ENCODE results near the gene APOBEC4. TPM values are rescaled to one million over a fixed set of nuclear protein-coding genes. Genes with fewer than 3 reads are reported as not detected.
A peak's percentile ranks its signal among the peaks of the same experiment; 100 is the strongest.

APOBEC4 gene
- polyA plus RNA-seq, 1 experiment = not detected

DNA sequence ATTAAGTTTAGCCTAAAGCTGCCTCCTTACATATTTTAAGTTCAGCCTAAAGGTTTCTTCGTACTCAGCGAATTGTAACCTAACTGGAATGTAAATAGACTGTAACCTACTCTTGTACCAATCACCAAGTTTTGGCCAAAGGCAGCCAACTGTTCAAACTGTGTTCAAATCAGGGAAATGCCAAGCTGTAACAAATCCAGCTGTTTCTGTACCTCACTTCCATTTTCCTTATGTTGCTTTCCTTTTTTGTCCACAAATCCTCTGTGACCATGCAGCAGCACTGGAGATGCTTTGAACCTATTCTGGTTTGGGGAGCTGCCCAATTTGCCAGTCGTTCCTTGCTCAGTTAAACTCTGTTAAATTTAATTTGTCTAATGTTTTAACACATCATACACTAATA lies 3.2 kb upstream of the APOBEC4 start:
- Histone ChIP-seq H3K4me3 (ENCODE audit: low read depth, low read length) (no peak overlapping the region), H3K27me3 (ENCODE audit: control insufficient read depth, insufficient read depth, low read length) (no peaks in the 10 kb centered on the region), H3K27ac (ENCODE audit: low read depth, low read length) (no peak overlapping the region), H3K9me3 (ENCODE audit: control insufficient read depth, insufficient read depth, low read length) (no peaks in the 10 kb centered on the region)
- ChIA-PET POLR2A (interaction anchor here (1.3 to 1.5 kb wide), 2 partner anchors 149 to 260 kb away, joined by 5 to 10 read pairs; partner anchors contain the start of gene RGL1), CTCF (interaction anchor here (0.8 to 6.2 kb wide), 34 partner anchors 8 to 1036 kb away, joined by 3 to 254 read pairs (median 9); partner anchors contain the start of gene TSEN15)
- TF ChIP-seq, protein P1, sequence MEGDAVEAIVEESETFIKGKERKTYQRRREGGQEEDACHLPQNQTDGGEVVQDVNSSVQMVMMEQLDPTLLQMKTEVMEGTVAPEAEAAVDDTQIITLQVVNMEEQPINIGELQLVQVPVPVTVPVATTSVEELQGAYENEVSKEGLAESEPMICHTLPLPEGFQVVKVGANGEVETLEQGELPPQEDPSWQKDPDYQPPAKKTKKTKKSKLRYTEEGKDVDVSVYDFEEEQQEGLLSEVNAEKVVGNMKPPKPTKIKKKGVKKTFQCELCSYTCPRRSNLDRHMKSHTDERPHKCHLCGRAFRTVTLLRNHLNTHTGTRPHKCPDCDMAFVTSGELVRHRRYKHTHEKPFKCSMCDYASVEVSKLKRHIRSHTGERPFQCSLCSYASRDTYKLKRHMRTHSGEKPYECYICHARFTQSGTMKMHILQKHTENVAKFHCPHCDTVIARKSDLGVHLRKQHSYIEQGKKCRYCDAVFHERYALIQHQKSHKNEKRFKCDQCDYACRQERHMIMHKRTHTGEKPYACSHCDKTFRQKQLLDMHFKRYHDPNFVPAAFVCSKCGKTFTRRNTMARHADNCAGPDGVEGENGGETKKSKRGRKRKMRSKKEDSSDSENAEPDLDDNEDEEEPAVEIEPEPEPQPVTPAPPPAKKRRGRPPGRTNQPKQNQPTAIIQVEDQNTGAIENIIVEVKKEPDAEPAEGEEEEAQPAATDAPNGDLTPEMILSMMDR (IDR thresholded peaks at IDR 0.05; ENCODE audit: low read depth, low read length) = no peak
- DNase-seq (ENCODE audit: low read depth, low spot score) = no peak

DNA sequence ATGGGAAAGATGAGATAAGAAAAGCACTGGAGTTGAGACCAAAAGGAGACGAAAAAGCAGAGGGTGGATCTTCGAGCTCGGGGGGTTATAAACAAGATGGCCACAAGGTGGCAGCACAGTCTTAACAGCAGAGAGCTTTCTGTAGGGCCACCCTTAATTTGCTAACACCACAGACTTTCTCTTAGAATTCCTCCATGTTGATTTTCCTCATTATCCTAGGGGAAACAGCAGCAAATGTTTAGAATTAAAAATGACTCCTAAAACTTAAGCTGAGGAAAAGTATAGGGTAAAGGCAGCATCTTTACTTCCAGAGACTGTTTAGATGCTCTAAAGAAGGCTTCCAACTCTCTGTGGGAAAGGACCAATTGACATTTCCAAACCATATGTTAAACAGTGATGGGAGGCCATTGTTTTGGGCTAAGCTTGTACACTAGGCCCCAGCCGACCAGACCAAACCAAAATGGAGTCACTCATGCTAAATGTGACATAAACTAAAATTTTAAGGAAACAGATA lies 2.5 kb upstream of the APOBEC4 start:
- DNase-seq (ENCODE audit: low read depth, low spot score) = peak; percentile 70
- TF ChIP-seq, protein P1 (IDR thresholded peaks at IDR 0.05; ENCODE audit: low read depth, low read length) = peak; percentile 91
- POLR2A ChIA-PET = interaction anchor here (1.3 to 1.5 kb wide), 2 partner anchors 150 to 260 kb away, joined by 5 to 10 read pairs; partner anchors contain the start of gene RGL1
- CTCF ChIA-PET = interaction anchor here (0.6 to 6.2 kb wide), 79 partner anchors 9 to 1133 kb away, joined by 3 to 254 read pairs (median 5); partner anchors contain the start of genes C1orf21 and TSEN15
- Histone ChIP-seq H3K27ac (ENCODE audit: low read depth, low read length) (no peak overlapping the region), H3K4me3 (ENCODE audit: low read depth, low read length) (no peak overlapping the region), H3K9me3 (ENCODE audit: control insufficient read depth, insufficient read depth, low read length) (no peaks in the 10 kb centered on the region), H3K27me3 (ENCODE audit: control insufficient read depth, insufficient read depth, low read length) (no peaks in the 10 kb centered on the region)

DNA sequence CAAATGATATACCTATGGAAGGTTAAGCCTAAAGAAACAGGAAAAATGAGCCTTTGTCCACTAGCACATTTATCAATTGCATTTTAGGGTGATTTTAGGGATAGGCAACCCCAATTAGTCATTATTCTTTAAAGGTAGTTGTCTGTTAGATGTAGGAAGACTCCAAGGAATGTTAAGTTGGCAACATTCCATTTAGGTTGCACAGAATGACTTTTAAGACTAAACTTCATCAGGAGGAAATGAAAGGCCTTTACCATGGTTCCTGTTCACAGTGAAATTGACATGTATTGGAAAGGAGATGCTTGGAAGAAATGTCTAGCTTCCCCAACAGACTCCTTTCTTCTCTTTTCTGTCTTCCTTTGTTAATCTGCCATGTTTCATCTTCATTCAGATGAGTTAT lies 1.6 kb upstream of the APOBEC4 start:
- H3K27me3 ChIP-seq (ENCODE audit: control insufficient read depth, insufficient read depth, low read length) = no peaks in the 10 kb centered on the region
- DNase-seq (ENCODE audit: low read depth, low spot score) = no peak
- TF ChIP-seq, protein P1 (IDR thresholded peaks at IDR 0.05; ENCODE audit: low read depth, low read length) = no peak
- no peaks in the 10 kb centered on the region for H3K9me3 ChIP-seq (ENCODE audit: control insufficient read depth, insufficient read depth, low read length)
- H3K27ac ChIP-seq (ENCODE audit: low read depth, low read length) = no peak overlapping the region
- no peak overlapping the region for H3K4me3 ChIP-seq (ENCODE audit: low read depth, low read length)
- ChIA-PET POLR2A (interaction anchor here (0.6 kb wide), 1 partner anchor 769 kb away, joined by 3 read pairs; no protein-coding TSS in a partner anchor), CTCF (interaction anchor here (0.6 to 6.2 kb wide), 58 partner anchors 9 to 1134 kb away, joined by 3 to 254 read pairs (median 6); no protein-coding TSS in a partner anchor)

DNA sequence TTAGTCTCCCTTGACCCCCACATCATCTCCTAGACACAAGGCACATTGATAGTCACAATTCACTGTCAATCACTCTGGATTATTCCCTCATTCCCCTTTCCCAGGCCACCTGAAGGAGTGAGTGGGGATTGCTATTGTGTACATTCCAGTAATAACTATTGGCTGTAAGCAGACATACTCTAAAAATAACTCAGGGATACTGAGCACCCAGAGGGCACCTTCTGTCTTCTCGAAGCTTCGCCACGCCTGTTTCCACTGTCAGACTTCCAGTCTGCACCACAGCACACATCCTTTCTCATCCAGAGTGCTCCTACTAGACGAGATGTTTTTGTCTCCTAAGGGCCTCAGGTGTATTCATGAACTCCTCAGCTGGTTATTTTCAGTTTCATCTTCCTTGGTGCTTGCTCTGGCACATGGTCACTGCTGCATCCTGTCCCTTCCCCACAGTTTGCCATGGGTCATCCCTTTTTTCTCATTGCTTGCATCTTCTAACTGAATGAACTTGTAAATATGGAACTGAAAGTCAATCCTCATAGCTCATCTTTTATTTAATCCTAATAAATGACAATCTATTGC lies 848 bp upstream of the APOBEC4 start:
- ChIA-PET CTCF (interaction anchor here (1.1 to 6.2 kb wide), 6 partner anchors 8 to 261 kb away, joined by 3 to 254 read pairs (median 28); no protein-coding TSS in a partner anchor), POLR2A (interaction anchor here (0.6 kb wide), 1 partner anchor 770 kb away, joined by 3 read pairs; no protein-coding TSS in a partner anchor)
- no peak overlapping the region for H3K4me3 ChIP-seq (ENCODE audit: low read depth, low read length)
- no peaks in the 10 kb centered on the region for H3K9me3 ChIP-seq (ENCODE audit: control insufficient read depth, insufficient read depth, low read length)
- no peaks in the 10 kb centered on the region for H3K27me3 ChIP-seq (ENCODE audit: control insufficient read depth, insufficient read depth, low read length)
- DNase-seq (ENCODE audit: low read depth, low spot score) = no peak
- no peak overlapping the region for H3K27ac ChIP-seq (ENCODE audit: low read depth, low read length)
- TF ChIP-seq, protein P1 (IDR thresholded peaks at IDR 0.05; ENCODE audit: low read depth, low read length) = no peak

DNA sequence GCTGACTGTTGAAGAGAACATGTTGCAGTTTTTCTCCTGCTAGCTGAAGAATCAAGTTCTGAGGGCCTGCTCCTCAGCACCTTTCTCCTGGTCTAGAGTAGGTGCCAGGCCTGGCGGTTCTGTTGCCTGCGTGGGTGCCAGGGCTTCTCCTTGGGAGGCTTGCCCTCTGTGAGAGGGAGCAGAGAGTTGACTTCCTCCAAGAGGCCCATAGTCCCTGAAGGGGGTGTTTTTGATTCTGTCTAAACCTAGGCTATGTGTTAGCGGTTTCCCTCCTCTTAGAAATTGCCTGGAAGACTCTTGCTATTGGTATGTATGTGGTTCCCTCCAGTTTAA lies 312 bp upstream of the APOBEC4 start:
- Histone ChIP-seq H3K27ac (ENCODE audit: low read depth, low read length) (no peak overlapping the region), H3K4me3 (ENCODE audit: low read depth, low read length) (no peak overlapping the region), H3K9me3 (ENCODE audit: control insufficient read depth, insufficient read depth, low read length) (no peaks in the 10 kb centered on the region), H3K27me3 (ENCODE audit: control insufficient read depth, insufficient read depth, low read length) (no peaks in the 10 kb centered on the region)
- CTCF ChIA-PET = interaction anchor here (1.1 to 6.2 kb wide), 3 partner anchors 32 to 262 kb away, joined by 3 to 254 read pairs (median 126); no protein-coding TSS in a partner anchor
- TF ChIP-seq, protein P1 (IDR thresholded peaks at IDR 0.05; ENCODE audit: low read depth, low read length) = no peak
- POLR2A ChIA-PET = no interaction called here
- no peak for DNase-seq (ENCODE audit: low read depth, low spot score)
